ENCODE results near the gene RAB7A. TPM values are rescaled to one million over a fixed set of nuclear protein-coding genes. Genes with fewer than 3 reads are reported as not detected.

RAB7A gene
- total and polyA plus RNA-seq, 2 of the 13 experiments (the other 11 are each of a cell fraction or from before 2014, with no cell fraction given), result 26.5 to 182 TPM

DNA sequence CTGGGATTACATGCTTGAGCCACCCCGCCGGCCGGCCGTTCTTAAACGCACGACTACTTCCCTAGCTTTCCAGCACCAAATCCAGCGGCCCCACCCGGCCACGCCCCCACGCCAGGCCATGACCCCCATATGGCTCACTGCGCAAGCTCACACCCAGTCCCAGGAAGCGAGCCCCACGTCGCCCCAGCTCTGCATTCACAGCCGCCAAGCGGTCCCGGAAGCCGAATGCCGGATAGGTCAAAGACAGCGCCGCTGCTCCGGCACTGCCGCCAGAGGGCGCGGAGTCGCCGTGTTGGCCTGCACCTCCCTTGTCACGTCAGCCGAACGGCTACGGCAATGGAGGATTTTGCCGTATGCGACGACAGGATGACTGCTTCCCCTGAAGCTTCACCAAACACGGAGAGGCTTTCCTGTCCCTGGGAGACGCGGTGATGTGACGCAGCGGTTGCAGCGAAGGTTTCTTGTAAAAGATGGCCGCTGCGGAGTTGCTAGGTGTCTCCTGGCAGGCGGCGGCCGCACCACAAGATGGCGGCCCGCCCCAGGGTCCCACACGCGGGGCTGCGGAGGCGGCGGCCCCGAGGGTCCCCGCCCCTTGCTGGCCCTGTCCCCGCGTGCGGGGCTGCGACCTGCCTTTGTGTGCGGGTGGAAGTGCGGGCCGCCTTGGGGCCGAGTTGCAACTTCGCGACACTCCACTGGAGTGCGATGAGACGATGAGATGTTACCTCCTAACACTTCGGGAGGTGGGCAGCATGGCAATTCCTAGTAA is 45.2 kb upstream of the RAB7A start (continued):
- TF ChIP-seq, protein P1, sequence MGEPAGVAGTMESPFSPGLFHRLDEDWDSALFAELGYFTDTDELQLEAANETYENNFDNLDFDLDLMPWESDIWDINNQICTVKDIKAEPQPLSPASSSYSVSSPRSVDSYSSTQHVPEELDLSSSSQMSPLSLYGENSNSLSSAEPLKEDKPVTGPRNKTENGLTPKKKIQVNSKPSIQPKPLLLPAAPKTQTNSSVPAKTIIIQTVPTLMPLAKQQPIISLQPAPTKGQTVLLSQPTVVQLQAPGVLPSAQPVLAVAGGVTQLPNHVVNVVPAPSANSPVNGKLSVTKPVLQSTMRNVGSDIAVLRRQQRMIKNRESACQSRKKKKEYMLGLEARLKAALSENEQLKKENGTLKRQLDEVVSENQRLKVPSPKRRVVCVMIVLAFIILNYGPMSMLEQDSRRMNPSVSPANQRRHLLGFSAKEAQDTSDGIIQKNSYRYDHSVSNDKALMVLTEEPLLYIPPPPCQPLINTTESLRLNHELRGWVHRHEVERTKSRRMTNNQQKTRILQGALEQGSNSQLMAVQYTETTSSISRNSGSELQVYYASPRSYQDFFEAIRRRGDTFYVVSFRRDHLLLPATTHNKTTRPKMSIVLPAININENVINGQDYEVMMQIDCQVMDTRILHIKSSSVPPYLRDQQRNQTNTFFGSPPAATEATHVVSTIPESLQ (CRISPR knock-in tag; conservative IDR thresholded peaks at IDR 0.05), result no peak
- peak; percentile 25; the same call in 1 of the 2 replicates for TF ChIP-seq ZBTB7A (CRISPR knock-in tag; IDR thresholded peaks at IDR 0.05)
- TF ChIP-seq JUND (CRISPR knock-in tag; IDR thresholded peaks at IDR 0.05), result no peak
- no peak for TF ChIP-seq SRF (IDR thresholded peaks at IDR 0.05; ENCODE audit: low read depth, low read length)
- no peak; the same call in 1 of the 2 replicates for TF ChIP-seq ZNF879 (CRISPR knock-in tag; IDR thresholded peaks at IDR 0.05)
- peak; percentile 98 for TF ChIP-seq HNF1B (CRISPR knock-in tag; IDR thresholded peaks at IDR 0.05)
- TF ChIP-seq, protein P2, sequence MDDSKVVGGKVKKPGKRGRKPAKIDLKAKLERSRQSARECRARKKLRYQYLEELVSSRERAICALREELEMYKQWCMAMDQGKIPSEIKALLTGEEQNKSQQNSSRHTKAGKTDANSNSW (CRISPR knock-in tag; IDR thresholded peaks at IDR 0.05; ENCODE audit: borderline replicate concordance), result peak; percentile 97; the same call in 1 of the 2 replicates
- TF ChIP-seq MIER2 (CRISPR knock-in tag; IDR thresholded peaks at IDR 0.05), result no peak
- TF ChIP-seq, protein P3, sequence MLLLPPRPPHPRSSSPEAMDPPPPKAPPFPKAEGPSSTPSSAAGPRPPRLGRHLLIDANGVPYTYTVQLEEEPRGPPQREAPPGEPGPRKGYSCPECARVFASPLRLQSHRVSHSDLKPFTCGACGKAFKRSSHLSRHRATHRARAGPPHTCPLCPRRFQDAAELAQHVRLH (CRISPR knock-in tag; IDR thresholded peaks at IDR 0.05; ENCODE audit: borderline replicate concordance, low read depth), result peak; percentile 93; the same call in 1 of the 2 replicates
- no peak; the same call in 1 of the 2 replicates for TF ChIP-seq PLSCR1 (CRISPR knock-in tag; IDR thresholded peaks at IDR 0.05; ENCODE audit: borderline replicate concordance)
- TF ChIP-seq NFYB (CRISPR knock-in tag; IDR thresholded peaks at IDR 0.05), result no peak
- no peak for TF ChIP-seq RAD51 (IDR thresholded peaks at IDR 0.05; ENCODE audit: borderline replicate concordance)
- TF ChIP-seq SIN3A (IDR thresholded peaks at IDR 0.05; ENCODE audit: borderline replicate concordance, low read depth, low read length), result peak; percentile 43; the same call in 1 of the 2 replicates
- no peak for TF ChIP-seq U2AF1 (optimal IDR thresholded peaks at IDR 0.05; ENCODE audit: low read depth, low read length)
- no peak for TF ChIP-seq ZNF773 (CRISPR knock-in tag; IDR thresholded peaks at IDR 0.05; ENCODE audit: borderline replicate concordance)
- TF ChIP-seq RCOR2 (CRISPR knock-in tag; IDR thresholded peaks at IDR 0.05), result peak; percentile 15; the same call in 1 of the 2 replicates
- TF ChIP-seq ZNF333 (CRISPR knock-in tag; IDR thresholded peaks at IDR 0.05; ENCODE audit: borderline replicate concordance), result no peak
- no peak for TF ChIP-seq ZNF800 (CRISPR knock-in tag; IDR thresholded peaks at IDR 0.05)
- TF ChIP-seq ZNF615 (CRISPR knock-in tag; IDR thresholded peaks at IDR 0.05; ENCODE audit: borderline replicate concordance), result no peak
- TF ChIP-seq, protein P4, sequence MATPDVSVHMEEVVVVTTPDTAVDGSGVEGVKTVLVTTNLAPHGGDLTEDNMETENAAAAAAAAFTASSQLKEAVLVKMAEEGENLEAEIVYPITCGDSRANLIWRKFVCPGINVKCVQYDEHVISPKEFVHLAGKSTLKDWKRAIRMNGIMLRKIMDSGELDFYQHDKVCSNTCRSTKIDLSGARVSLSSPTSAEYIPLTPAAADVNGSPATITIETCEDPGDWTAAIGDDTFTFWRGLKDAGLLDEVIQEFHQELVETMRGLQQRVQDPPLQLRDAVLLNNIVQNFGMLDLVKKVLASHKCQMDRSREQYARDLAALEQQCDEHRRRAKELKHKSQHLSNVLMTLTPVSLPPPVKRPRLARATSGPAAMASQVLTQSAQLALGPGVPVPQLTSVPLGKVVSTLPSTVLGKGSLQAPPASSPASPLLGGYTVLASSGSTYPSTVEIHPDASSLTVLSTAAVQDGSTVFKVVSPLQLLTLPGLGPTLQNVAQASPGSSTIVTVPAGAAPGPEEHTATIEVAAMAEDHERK (CRISPR knock-in tag; IDR thresholded peaks at IDR 0.05; ENCODE audit: low read depth), result peak; percentile 44; the same call in 1 of the 2 replicates
